HepG2 (cell line): ENCODE results near the gene ZFP90. TPM values are rescaled to one million over a fixed set of nuclear protein-coding genes. Genes with fewer than 3 reads are reported as not detected.

Source experiments
- AHDC1 ChIP-seq: sonication (generic); formaldehyde crosslinking; IDR thresholded peaks from 2 replicates; pipeline ENCODE4 v1.5.1; 2020; ENCODE audit warnings: mild to moderate bottlenecking, missing genetic modification reagents, borderline replicate concordance
- CREB3 ChIP-seq: sonication (generic); formaldehyde crosslinking; IDR thresholded peaks from 2 replicates; pipeline ENCODE4 v1.5.0; 2020; ENCODE audit warnings: missing genetic modification reagents
- MBNL3 ChIP-seq: fragments of 250-450 bp; sonication (Bioruptor Pico); conservative IDR thresholded peaks from 2 replicates; pipeline ENCODE4 v1.8.0; 2022; ENCODE audit warnings: mild to moderate bottlenecking, inconsistent platforms
- NFKB2 ChIP-seq: sonication (generic); formaldehyde crosslinking; IDR thresholded peaks from 2 replicates; pipeline ENCODE4 v1.4.0; 2020; ENCODE audit warnings: missing genetic modification reagents, borderline replicate concordance
- PATZ1 ChIP-seq: sonication (generic); formaldehyde crosslinking; IDR thresholded peaks from 2 replicates; pipeline ENCODE4 v1.4.0; 2020; ENCODE audit warnings: missing genetic modification reagents
- RBAK ChIP-seq: sonication (generic); formaldehyde crosslinking; IDR thresholded peaks from 2 replicates; pipeline ENCODE4 v1.5.1; 2020; ENCODE audit warnings: mild to moderate bottlenecking, missing genetic modification reagents
- STAT5B ChIP-seq: sonication (generic); formaldehyde crosslinking; IDR thresholded peaks from 2 replicates; pipeline ENCODE4 v1.4.0; 2020; ENCODE audit warnings: missing genetic modification reagents
- U2AF1 ChIP-seq: fragments of 200-400 bp; formaldehyde crosslinking; optimal IDR thresholded peaks from 2 replicates; pipeline ENCODE3; 2017; ENCODE audit warnings: mild to moderate bottlenecking, low read depth, low read length
- ZFAT ChIP-seq: sonication (generic); formaldehyde crosslinking; conservative IDR thresholded peaks from 2 replicates; pipeline ENCODE4 v1.8.1; 2023; ENCODE audit warnings: missing genetic modification reagents, inconsistent platforms
- ZHX2 ChIP-seq, 2 experiments: sonication (generic) in 1 of 2; formaldehyde crosslinking in 1 of 2; IDR thresholded peaks; 2 replicates each; pipeline versions ENCODE4 v1.6.1 to v1.9.0; 2014 to 2022; ENCODE audit warnings: antibody characterized with exemption in 1 of 2, borderline replicate concordance in 1 of 2, inconsistent platforms in 1 of 2, low read depth in 1 of 2, missing genetic modification reagents in 1 of 2
- ZNF10 ChIP-seq: sonication (generic); formaldehyde crosslinking; IDR thresholded peaks from 2 replicates; pipeline ENCODE4 v1.4.0; 2020; ENCODE audit warnings: mild to moderate bottlenecking, low read depth, missing genetic modification reagents, borderline replicate concordance
- ZNF7 ChIP-seq: IDR thresholded peaks from 2 replicates; pipeline ENCODE4 v1.6.1; 2016; ENCODE audit warnings: missing biosample characterization, missing genetic modification reagents
- ZNF775 ChIP-seq: sonication (generic); formaldehyde crosslinking; IDR thresholded peaks from 2 replicates; pipeline ENCODE4 v1.4.0; 2020; ENCODE audit warnings: missing genetic modification reagents, mild to moderate bottlenecking, moderate library complexity, borderline replicate concordance
- ZNF879 ChIP-seq: sonication (generic); formaldehyde crosslinking; IDR thresholded peaks from 2 replicates; pipeline ENCODE4 v1.8.1; 2023; ENCODE audit warnings: missing genetic modification reagents
- polyA plus RNA-seq, 8 experiments: library from polyadenylated mRNA; depleted of rRNA in 3 of 8; stranded (reverse) in 7 of 8; unstranded in 1 of 8; fragments of >200 nt; fragmentation: Illumina TruSeq in 4 of 8; extraction: Trizol in 4 of 8; gene quantifications; 2 replicates each; pipeline versions ENCODE4 v1.2.1 to v1.2.3, GENCODE V29; 2011 to 2016; ENCODE audit warnings: low read depth in 4 of 8, missing spikeins in 1 of 8, mixed read lengths in 1 of 8; ENCODE audit not compliant: insufficient read depth in 1 of 8
- total RNA-seq, 5 experiments: library from RNA; depleted of rRNA; stranded (reverse); fragments of >200 nt; fragmentation: Illumina TruSeq; extraction: Trizol; gene quantifications; 2 replicates each; pipeline ENCODE4 v1.2.3, GENCODE V29; 2016; ENCODE audit warnings: low read depth in 1 of 5

ZFP90 gene
- total and polyA plus RNA-seq, 2 of the 13 experiments (the other 11 are each of a cell fraction or from before 2014, with no cell fraction given): 17.6 to 18.9 TPM

GRCh38 chr16:68526143-68526781 lies 12.8 kb upstream of the ZFP90 start (continued):
- no peak for TF ChIP-seq AHDC1
- TF ChIP-seq PATZ1: peak; percentile 27
- no peak for TF ChIP-seq MBNL3 (CRISPR knock-in tag)
- TF ChIP-seq ZNF879 (CRISPR knock-in tag): no peak
- TF ChIP-seq ZNF10 (CRISPR knock-in tag): no peak
- TF ChIP-seq ZHX2 (IDR thresholded peaks at IDR 0.05; ENCODE audit: low read depth): no peak
- TF ChIP-seq ZHX2 (CRISPR knock-in tag; IDR thresholded peaks at IDR 0.05; ENCODE audit: borderline replicate concordance): no peak
- TF ChIP-seq ZNF7 (CRISPR knock-in tag): no peak
- TF ChIP-seq RBAK (CRISPR knock-in tag): no peak
- no peak for TF ChIP-seq CREB3 (CRISPR knock-in tag)
- TF ChIP-seq ZFAT (CRISPR knock-in tag): no peak
- TF ChIP-seq U2AF1: no peak
- TF ChIP-seq NFKB2 (CRISPR knock-in tag): no peak
- TF ChIP-seq ZNF775 (CRISPR knock-in tag): no peak
- TF ChIP-seq STAT5B: no peak
